HS-5 (cell line): Measurements from ENCODE around the gene COL4A2.
"Not testable (repeated sequence)": the region's sequence is repeated elsewhere in the genome, so short reads cannot be mapped to it uniquely, and the experiment has no call there.

Source experiments
- DNase-seq: peaks from one replicate; pipeline ENCODE4 v3.0.0-alpha.2; 2012; ENCODE audit warnings: low read depth

Gene COL4A2

GRCh38 chr13:110379905-110380341 is 72.8 kb downstream of the COL4A2 start:
- no peak for DNase-seq

DNA sequence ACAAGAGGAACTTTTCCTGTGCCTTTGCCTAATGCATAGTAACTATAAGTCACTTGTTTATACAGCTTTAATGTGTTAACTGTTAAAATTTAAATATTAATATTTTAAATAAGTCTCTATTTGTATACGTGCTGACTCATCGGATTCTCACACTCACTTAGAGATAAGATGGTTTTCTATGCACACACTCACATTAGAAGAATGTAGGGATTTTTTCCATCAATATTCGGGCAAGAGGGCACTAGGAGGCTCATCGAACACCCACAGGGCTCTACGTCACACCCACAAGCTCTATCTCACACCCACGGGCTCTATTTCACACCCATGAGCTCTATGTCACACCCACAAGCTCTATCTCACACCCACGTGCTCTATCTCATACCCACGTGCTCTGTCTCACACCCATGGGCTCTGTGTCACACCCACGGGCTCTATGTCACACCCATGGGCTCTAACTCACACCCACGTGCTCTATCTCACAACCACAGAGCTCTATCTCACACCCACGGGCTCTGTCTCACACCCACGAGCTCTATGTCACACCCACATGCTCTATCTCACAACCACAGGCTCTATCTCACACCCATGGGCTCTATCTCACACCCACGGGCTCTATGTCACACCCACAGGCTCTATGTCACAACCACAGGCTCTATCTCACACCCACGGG is 73.4 kb downstream of the COL4A2 start:
- no peak for DNase-seq

- no peak for DNase-seq
Measured at GRCh38 chr13:110381029-110381360, 73.9 kb downstream of the COL4A2 start.

DNA sequence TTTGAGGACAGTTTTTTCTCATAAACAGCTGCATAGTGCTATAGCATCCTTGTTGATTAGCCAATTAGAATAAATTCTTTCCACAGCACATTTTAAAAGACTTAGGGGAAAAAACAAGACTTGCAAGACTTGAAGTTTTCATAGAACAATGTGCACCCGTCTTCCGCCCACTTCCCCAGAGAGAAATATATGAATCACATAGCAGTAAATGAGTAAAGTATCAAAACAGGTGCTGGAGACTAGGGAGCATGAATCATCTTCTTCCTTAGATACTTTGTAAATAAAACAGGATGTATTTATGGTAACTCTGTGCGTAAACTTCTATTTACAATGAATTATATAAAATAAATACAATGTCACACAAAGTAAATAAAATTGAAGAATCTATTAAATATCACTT is 75.1 kb downstream of the COL4A2 start:
- DNase-seq, result no peak

DNA sequence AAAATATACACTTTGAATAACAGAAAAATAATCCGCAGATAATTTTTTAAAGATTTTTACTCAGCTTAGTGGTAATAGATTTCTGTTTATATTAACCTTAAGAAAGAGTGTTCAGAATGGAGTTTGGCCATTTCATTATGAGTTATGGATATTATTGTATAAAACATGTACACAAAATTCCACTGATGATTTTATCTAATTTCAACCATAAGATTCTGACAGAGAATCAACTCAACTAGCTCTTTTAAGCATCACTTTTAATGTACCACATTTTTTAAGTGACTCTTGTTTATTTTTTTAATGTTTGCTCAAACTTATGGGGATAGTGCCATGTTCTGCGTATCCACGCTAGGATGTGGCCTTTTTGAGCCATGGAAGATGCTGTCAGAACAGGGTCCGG is 75.7 kb downstream of the COL4A2 start:
- DNase-seq, result no peak

DNA sequence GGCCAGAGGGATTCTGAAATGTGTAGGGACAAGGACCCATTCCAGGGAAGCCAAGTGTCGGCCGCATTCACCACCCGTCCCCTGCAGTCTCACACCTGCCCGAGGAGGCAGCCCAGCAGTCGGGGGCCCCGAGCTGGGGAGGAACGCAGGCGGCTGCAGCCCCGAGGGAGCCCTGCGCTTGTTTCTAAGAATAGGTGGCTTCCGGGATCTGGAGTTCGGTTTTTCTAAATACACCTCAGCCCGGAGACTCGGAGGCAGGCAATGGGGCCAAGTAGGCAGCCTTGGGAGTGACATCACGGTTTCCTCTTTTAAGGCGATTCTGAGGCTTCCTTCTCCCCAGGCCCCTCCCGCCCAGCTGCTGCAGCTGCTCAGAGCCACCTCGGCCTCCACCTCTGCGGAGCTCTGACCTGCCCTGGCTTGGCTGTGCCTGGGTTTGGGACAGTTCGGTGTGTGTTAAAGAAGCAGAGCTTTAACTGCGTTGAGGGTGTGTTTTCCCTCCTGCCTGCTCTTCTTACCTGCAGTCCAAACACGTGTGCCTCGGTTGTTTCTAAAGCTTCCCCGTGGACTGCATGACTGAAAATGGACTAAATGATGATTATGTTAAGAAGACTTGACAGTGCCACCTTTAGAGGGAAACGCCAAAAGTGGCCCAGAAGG is 80.5 kb downstream of the COL4A2 start:
- DNase-seq, result no peak

DNA sequence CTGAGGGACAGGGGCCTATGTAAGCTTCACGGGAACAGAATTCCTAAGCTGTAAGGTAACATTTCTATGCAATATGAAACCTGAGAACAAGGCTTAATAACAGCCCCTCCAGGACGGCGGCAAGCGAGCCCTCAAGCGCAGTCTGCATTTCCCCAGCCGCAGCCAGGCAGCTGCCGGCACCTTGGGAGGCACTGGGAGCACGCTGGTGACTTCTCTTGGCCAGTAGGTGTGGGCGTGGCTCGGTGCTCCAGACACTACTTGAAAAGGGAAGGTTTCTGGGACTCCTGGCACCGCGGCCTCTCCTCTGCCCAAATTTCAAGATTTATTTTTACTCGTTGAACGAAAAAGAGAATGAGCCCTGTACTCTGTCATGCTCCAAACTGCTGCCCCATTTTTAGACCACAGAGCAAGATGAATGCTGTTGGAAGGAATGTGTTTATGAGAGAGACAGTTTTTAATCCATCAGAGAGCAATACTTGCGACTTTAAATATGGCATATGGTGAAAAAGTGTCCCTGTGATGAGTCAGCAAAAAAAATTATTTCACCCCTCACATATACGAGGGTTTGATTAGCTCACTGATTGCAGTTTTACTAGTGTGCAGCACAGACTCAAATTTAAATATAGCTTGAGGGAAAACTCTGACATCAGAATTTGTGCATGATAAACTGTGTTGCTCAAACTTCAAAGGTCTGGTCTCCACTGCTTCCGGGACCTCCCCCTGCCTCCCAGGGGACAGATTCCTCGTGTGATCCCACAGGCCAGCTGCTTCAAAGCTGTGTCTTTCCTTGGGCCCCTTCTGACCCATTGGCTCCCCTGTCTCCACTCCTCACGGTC is 81.2 kb downstream of the COL4A2 start:
- DNase-seq, result no peak

DNA sequence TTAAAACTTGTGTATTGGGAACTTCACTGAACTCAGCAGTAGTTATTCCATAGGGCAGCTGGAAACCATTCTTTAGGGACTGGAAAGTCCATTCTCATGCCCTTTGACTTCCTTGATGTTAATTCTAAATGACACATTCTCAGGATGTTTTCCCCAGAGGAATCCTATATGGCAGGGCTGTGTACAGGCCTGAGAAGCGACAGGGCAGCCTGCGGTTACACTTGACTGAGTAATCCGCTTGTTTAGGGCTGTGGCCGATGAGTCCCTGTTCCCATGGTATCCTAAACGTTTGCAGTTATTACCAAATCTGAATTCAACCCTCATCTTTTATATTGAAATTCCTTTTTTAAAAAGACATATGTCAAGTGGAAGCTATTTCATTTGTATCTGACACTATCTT is 83.5 kb downstream of the COL4A2 start:
- DNase-seq, result no peak

DNA sequence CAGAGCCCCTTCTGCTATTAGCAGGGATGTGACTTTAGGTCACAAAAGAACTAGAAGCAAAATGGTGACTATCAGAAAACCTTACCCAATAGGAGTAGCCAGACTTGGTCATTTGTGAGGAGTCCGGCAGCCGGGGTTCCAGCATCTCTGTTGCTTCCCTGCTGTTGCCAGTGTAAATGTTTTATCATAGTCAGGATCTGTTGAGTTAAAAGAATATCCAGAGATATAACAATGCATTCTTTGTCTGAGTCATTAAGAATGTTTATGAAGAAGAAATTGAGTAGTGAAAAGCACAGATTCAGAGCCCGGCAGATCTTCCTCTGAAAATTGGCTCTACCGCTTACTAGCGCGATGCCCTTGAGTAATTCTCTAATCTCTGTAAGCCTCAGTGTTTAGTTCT is 84.2 kb downstream of the COL4A2 start:
- no peak for DNase-seq

DNA sequence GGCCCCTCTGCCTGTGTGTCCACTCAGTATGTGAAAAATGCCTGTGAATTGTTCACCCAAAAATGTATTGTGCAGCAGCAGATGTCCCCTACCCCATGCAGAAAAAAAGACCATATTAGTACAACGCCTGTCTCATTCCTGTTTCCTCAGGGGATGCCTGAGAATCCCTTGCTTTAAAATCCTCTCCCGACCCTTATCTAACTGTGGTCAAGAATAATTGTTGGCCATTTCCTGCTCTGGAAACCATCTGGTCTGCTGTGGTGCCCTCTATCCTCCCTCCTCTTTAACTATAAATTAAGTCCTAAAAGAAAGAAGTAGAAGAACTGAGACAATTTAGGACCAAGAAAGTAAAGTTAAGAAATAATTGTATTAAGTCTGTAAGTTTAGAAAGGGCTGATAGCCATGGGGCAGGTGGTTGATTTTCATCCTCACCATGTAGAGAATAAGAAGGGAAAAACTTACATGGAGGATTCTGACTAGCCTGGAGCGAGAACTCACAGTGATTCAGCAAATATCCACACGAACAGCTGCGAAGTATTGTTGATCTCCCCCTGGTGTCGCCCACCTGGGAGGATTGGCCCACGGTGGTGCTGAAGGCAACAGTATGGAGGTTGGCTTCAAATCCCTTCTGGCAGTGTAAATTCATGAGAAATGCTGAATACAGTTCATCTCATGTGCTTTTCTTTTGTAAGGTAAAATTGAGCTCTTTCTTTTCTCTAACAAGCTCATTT is 85.6 kb downstream of the COL4A2 start:
- DNase-seq, result no peak

- no peak for DNase-seq
Measured at GRCh38 chr13:110393761-110394160, 86.7 kb downstream of the COL4A2 start.

GRCh38 chr13:110394371-110394841 is 87.3 kb downstream of the COL4A2 start:
- DNase-seq, result no peak

DNA sequence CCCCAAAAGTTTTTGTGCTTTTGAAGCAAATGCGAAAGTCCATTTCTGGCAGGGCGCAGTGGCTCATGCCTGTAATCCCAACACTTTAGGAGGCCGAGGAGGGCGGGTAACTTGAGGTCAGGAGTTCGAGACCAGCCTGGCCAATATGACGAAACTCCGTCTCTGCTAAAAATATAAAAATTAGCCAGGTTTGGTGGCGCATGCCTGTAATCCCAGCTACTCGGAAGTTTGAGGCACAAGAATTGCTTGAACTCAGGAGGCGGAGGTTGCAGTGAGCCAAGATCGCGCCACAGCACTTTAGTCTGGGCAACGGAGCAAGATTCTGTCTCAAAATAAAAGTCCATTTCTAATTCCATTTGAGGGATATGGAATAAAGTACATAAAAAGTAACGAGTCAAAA is 88.5 kb downstream of the COL4A2 start:
- not testable (repeated sequence) for DNase-seq

DNA sequence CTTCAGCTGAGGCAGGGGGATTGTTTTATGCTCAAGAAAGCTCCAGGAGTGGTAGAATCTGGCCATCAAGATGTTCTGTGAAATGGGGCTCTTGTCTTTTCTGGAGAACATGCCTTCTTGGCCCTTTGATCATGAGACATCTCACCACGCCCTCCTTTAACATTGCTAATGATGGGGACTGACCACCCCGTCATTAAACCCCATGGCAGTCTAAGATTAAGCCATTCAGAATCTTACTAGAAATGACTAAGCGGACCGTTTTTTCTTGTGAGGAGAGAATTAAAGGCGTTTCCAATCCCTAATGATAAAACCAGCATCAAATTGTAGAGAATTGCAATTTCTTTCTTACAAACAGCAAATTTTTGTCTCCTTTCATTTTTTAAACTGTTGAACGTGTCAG is 89.4 kb downstream of the COL4A2 start:
- DNase-seq, result no peak

GRCh38 chr13:110396913-110397381 is 89.9 kb downstream of the COL4A2 start:
- peak; percentile 78 for DNase-seq

DNA sequence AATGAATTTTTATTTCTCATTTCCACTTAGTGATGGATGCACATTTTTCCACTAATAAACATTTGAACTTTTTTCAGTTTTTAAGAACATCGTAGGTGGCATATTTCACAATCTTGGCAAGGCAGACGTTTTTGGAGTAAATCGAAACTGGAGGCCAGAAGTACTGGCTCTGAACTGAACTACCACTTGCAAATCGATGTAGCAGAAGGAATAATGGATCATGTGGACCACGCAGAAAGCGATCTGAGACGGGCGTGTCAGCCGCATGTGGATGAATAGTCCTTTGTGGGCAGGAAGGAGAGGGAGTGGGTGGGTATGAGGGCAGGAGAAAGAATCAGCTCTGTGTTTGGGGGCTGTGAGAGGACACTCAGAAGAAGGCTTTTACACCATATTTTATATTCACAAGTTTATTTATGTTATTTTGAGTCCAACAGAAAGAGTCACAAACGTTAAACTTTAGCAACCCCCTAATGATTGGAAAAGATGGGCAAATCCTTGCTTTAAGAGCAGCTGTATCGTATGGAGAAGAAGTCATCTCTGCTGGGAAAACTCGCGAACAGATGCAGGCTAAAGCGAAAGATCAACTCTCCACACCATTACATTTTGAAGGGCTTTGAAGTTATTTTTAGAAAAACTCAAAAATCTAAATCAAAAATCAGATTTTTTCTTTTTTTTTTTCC is 90.5 kb downstream of the COL4A2 start:
- no peak for DNase-seq

- no peak for DNase-seq
Measured at GRCh38 chr13:110398564-110399507, 91.8 kb downstream of the COL4A2 start.

DNA sequence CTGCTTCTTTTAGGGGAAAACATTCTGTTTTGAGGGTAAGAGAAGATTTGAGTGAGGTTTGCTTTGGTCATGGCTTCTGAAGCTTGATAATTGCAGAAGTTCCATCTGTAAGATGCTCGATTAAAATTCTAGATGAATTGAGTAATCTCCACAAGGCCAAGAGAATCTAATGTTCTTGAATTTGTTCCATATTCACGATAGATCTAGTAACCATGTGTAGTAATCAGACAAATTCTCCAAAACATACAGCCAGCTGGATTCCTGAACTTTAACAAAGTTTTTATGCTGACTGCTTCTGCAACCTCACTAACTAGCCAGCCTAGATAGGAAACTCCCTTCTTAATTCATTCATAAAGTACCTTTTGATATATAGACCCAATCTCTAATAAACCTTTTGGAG is 92.7 kb downstream of the COL4A2 start:
- no peak for DNase-seq

DNA sequence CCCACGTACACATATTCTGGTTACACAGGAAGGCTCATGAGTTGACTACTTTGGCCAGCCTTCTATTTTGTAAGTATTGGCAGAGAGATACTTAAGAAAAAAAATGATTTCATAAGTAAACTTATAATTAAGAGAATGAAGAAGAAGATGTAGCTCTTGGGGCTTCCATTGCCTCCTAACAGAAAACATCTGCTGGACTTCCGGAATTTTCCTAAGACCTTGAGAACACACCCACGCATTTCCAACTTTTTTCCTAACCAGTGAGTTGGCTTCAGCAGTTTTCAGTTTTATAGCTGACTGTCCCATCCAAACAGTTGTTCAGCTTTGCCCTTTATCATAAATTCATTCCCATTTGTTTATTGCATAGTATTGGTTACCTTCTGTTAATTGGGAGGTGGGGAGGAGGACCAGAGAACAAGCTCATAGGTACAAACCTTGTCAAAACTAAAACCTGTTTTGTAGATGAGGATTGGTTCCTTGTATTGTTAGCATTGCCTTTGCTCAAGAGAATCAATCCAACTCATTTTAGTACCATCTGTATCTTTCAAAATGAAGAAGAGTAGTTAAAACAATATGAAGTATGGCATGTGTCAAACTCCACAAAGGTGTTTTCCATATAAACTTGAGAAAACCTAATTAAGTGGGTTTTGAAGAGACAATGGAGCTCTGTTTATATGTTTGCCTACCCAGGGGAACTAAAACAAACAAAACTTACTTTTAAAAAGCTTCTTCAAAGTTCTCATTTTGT is 93.9 kb downstream of the COL4A2 start:
- no peak for DNase-seq
